Neural crest cell (in vitro differentiated cells): ENCODE results near the gene ELOB. TPM values are rescaled to one million over a fixed set of nuclear protein-coding genes. Genes with fewer than 3 reads are reported as not detected.

Experiments
- DNase-seq: peaks from one replicate; pipeline ENCODE4 v3.0.0; 2021; ENCODE audit warnings: low read depth, mixed read lengths, low spot score
- H3K27ac Mint-ChIP-seq: one replicate; pipeline ENCODE4 v1.8.0; 2021; ENCODE audit warnings: mild to moderate bottlenecking, mixed read lengths; ENCODE audit not compliant: unreplicated experiment
- H3K27me3 Mint-ChIP-seq: 2 replicates; pipeline ENCODE4 v1.8.0; 2021; ENCODE audit warnings: low read depth, mild to moderate bottlenecking, mixed read lengths
- H3K36me3 Mint-ChIP-seq: 2 replicates; pipeline ENCODE4 v1.8.0; 2021; ENCODE audit warnings: low read depth, mild to moderate bottlenecking, mixed read lengths
- H3K4me1 Mint-ChIP-seq: 2 replicates; pipeline ENCODE4 v1.8.0; 2021; ENCODE audit warnings: mixed read lengths
- H3K4me3 Mint-ChIP-seq: one replicate; pipeline ENCODE4 v1.8.0; 2021; ENCODE audit warnings: mild to moderate bottlenecking, mixed read lengths
- H3K9me3 Mint-ChIP-seq: 2 replicates; pipeline ENCODE4 v1.8.0; 2021; ENCODE audit warnings: mixed read lengths
- total RNA-seq: library from RNA; stranded (reverse); gene quantifications from 2 replicates; pipeline ENCODE4 v1.2.1, GENCODE V29; 2021
- TF ChIP-seq, protein P1 (sequence below): fragments of 200-600 bp; sonication (generic); conservative IDR thresholded peaks from 2 replicates; pipeline ENCODE4 v1.5.0; 2021; ENCODE audit warnings: antibody characterized with exemption, mild to moderate bottlenecking

Gene ELOB
- total RNA-seq, 1 donor from 2014 or later, result 261 TPM

GRCh38 chr16:2775131-2775716 lies 1.9 kb downstream of the ELOB start:
- no peak for DNase-seq
- Mint-ChIP-seq H3K27ac (peak overlapping the region; percentile 75), H3K9me3 (no peaks in the 10 kb centered on the region), H3K36me3 (peaks cover 9% of the 10 kb centered on the region), H3K27me3 (peaks cover 9% of the 10 kb centered on the region), H3K4me3 (peak overlapping the region; percentile 96), H3K4me1 (peaks cover 26% of the 10 kb centered on the region)
- TF ChIP-seq, protein P1, sequence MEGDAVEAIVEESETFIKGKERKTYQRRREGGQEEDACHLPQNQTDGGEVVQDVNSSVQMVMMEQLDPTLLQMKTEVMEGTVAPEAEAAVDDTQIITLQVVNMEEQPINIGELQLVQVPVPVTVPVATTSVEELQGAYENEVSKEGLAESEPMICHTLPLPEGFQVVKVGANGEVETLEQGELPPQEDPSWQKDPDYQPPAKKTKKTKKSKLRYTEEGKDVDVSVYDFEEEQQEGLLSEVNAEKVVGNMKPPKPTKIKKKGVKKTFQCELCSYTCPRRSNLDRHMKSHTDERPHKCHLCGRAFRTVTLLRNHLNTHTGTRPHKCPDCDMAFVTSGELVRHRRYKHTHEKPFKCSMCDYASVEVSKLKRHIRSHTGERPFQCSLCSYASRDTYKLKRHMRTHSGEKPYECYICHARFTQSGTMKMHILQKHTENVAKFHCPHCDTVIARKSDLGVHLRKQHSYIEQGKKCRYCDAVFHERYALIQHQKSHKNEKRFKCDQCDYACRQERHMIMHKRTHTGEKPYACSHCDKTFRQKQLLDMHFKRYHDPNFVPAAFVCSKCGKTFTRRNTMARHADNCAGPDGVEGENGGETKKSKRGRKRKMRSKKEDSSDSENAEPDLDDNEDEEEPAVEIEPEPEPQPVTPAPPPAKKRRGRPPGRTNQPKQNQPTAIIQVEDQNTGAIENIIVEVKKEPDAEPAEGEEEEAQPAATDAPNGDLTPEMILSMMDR, result no peak

DNA sequence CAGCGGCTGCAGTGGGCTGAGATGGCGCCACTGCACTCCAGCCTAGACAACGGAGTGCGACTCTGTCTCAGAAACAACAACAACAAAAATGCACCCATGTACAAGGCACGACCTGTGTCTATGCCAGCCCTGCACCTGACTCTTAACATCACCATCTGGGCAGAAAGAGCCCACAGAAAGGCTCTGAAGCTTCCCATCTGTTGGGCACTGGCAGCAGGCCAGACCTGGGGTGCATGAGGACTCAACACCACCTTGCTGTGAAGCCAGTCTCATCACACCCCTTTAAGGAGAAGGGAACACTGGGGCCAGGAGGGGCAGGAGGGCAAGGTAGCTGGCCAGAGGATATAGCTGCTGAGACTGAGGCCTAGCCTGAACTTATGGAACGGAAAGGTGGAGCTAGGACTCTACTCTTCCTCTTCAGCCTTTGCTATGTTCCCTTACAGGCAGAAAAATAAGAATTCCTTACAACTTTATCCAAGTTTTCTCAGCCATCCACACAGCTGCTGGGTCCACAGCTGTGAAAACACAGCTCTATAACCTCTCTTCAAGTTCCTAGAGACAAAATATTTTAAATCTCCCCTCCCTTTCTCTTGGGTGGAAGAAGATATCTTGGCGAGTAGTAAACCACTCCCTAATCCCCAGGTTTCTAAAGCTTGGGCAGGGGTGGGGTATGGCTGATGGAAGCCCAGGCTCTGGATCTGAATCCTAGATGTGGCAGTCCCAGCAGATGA lies 2.8 kb downstream of the ELOB start:
- Mint-ChIP-seq H3K4me1 (peaks cover 29% of the 10 kb centered on the region), H3K27me3 (peaks cover 14% of the 10 kb centered on the region), H3K9me3 (no peaks in the 10 kb centered on the region), H3K4me3 (peak overlapping the region; percentile 96), H3K27ac (no peak overlapping the region), H3K36me3 (peaks cover 16% of the 10 kb centered on the region)
- no peak for DNase-seq
- TF ChIP-seq, protein P1, result no peak

DNA sequence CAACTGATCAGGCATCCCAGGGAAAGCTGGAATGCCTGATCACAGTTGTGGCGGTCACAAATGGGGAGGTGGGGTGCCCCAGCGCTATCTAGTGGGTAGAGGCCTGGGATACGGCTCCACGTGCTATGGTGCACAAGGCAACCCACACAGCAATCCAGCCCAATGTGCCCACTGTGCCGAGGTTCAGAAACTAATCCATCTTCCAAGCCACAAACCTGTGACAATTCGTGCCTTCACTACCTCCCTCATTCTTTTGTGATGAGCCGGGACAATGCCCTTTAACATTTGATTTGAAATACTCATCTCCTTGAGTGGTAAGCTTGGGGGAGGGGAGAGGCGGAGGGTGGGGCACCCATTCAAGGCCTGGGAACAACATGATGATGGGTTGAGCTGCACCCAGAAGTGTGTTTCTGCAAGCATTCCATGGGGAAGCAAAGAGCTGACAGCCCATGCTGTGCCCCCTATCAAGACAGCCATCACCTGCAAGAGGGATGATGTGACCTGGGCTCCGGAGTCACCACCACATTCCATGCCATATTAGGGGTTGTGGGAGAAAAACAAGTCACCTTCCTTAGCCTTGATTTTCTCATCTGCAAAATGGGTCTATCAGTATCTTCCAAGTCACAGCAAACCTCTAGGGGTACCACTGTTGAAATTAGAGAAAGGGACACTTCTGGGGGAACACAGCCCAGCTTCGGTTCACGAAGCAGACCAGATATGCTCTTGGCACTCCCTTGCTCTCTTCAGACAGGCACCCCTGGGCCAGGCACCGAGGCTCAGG lies 3.7 kb downstream of the ELOB start:
- peaks cover 14% of the 10 kb centered on the region for H3K27me3 Mint-ChIP-seq
- peaks cover 17% of the 10 kb centered on the region for H3K36me3 Mint-ChIP-seq
- no peak overlapping the region for H3K27ac Mint-ChIP-seq
- TF ChIP-seq, protein P1, result no peak
- no peak for DNase-seq
- peak overlapping the region; percentile 96 for H3K4me3 Mint-ChIP-seq
- peaks cover 28% of the 10 kb centered on the region for H3K4me1 Mint-ChIP-seq
- H3K9me3 Mint-ChIP-seq, result no peaks in the 10 kb centered on the region

DNA sequence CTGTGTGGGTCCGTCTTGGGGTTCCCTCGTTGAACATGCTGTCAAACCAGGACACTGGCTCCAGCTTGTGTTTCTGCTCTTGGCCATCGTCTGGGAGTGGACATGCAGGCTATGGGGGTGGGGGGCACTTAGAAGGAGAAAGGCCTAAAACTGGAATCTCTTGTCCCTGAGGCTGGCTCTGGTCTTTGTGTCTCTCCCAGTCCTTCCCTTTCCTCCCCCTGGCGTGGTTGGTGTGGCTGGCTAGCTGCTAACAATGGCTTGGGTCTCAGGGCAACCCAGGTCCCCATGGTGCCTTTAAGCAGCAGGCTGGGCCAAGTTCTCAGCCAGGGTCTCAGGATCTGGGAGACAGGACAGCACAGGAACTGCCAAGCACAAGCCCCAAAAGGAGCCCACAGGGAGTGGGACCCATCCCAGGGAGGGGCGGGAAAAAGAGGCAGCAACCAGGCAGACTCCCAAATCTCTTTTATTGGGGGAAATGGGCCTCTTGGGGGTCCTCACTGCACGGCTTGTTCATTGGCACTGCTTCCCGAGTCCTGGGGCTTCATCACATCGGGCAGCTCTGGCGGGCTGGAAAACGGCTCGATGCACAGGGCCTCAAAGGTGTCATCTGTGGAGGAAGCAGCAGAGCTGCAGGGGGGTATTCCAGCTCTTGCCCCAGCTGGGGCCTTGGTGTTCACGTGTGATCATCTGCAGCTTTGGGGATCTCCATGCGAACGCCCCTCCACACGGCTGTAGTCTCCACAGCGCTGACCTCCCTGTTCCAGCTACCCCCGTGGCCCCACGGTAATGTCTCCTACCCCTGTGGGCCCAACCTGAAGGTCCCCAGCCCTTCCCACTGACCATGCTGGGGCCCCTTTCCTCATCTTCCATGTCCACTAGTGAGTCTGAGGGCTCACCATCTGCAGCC lies 5.3 kb downstream of the ELOB start:
- Mint-ChIP-seq H3K9me3 (no peaks in the 10 kb centered on the region), H3K4me3 (peak overlapping the region; percentile 96), H3K36me3 (peaks cover 23% of the 10 kb centered on the region), H3K27me3 (peaks cover 14% of the 10 kb centered on the region), H3K4me1 (peaks cover 21% of the 10 kb centered on the region), H3K27ac (peak overlapping the region; percentile 16)
- DNase-seq, result no peak
- TF ChIP-seq, protein P1, result no peak
